Measurements from ENCODE around the gene UBTD1.

GRCh38 chr10:97451605-97452004, 47.1 kb upstream of the UBTD1 start:
- TF ChIP-seq POLR2AphosphoS5 (IDR thresholded peaks at IDR 0.05): no peak
- TF ChIP-seq, protein P1, sequence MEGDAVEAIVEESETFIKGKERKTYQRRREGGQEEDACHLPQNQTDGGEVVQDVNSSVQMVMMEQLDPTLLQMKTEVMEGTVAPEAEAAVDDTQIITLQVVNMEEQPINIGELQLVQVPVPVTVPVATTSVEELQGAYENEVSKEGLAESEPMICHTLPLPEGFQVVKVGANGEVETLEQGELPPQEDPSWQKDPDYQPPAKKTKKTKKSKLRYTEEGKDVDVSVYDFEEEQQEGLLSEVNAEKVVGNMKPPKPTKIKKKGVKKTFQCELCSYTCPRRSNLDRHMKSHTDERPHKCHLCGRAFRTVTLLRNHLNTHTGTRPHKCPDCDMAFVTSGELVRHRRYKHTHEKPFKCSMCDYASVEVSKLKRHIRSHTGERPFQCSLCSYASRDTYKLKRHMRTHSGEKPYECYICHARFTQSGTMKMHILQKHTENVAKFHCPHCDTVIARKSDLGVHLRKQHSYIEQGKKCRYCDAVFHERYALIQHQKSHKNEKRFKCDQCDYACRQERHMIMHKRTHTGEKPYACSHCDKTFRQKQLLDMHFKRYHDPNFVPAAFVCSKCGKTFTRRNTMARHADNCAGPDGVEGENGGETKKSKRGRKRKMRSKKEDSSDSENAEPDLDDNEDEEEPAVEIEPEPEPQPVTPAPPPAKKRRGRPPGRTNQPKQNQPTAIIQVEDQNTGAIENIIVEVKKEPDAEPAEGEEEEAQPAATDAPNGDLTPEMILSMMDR (IDR thresholded peaks at IDR 0.05): no peak
